HG02623 (cell line): ENCODE measurements around the gene TACSTD2.
"Not testable (repeated sequence)": the region's sequence is repeated elsewhere in the genome, so short reads cannot be mapped to it uniquely, and the experiment has no call there.

ENCODE experiments used
- ATAC-seq: cut with Tn5 transposase; IDR thresholded peaks from one replicate; pipeline ENCODE4 v1.9.1; 2021; ENCODE audit warnings: moderate library complexity; ENCODE audit not compliant: unreplicated experiment

The TACSTD2 gene

DNA sequence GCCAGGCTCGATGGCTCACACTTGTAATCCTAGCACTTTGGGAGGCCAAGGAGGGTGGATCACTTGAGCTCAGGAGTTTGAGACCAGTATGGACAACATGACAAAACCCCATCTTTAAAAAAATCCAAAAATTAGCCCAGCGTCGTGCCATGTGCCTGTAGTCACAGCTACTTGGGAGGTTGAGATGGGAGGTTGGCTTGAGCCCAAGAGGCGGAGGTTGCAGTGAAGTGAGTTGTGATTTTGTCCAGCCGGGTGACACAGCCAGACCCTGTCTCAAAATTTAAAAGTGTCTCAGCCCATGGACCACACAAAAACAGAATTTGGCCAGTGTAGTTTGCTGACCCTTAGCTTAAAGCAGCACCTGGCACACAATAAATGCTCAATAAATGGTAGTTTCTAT lies 11.3 kb upstream of the TACSTD2 start:
- ATAC-seq = no peak

- no peak for ATAC-seq
These were observed 10.6 kb upstream of the TACSTD2 start for GRCh38 chr1:58587667-58588066.

- ATAC-seq = no peak
These were observed 9.2 kb upstream of the TACSTD2 start for GRCh38 chr1:58586271-58586670.

DNA sequence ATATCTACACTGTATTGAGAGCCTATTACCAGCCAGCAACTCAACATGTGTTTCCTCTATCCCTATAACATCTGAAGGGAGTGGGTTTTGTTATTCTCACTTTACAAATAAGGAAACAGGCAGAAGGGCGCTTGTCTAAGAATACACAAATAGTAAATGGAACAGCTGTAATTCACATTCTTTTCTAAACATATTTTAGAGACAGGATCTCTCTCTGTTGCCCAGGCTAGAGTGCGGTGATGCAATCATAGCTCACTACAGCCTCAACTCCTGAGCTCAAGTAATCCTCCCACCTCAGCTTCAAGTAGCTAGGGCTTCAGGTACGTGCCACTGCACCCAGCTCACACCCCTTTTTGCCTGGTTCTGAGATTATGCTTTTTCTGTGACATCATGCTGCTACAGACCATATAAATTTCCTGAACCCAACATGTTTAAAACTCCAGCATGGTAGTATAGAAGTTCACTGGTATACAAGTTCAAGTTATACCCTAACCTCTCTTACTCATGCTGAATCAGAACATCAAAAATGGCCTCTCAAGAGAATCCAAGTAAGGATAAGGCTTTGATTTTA lies 8.6 kb upstream of the TACSTD2 start:
- ATAC-seq = no peak

DNA sequence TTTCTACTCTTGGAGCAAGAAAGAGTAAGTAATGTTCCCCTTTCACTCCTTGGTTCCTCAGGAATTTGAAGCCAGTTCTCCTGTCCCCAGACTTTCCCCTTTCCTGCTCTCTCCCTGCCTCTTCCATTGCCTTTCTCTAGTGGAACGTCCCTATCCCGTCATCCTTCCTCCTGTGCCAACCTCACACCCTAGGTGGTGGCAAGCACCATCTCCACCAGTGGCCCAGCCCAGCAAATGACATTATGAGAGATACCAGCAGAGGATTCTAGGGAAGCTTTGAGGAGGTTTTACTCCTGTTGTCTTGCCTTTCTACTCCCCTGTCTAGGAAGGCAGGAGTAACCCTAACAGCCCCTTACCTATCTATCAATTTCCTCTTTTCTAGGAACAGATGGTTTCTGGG lies 8.1 kb upstream of the TACSTD2 start:
- ATAC-seq = no peak

GRCh38 chr1:58584082-58584895 lies 7.2 kb upstream of the TACSTD2 start:
- ATAC-seq = peak; percentile 70

DNA sequence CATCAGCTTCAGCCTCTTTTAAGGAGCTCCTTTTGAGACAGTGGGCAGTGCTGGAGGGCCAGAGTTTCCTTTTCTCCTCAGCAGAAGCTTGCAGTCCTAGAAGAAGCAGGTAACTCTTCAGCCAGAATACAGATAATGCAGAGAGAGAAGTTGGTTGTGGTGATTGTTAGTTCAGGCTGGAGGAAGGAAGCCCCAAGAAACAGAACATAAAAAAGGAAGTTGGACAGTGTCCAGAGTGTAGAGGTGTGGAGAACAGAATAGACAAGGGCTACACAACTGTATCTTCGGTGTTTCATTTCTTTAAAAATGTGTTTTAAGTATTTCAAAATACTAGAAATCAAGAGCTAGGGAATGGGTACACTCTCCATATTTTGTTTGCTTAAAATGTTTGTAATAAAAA lies 6.4 kb upstream of the TACSTD2 start:
- ATAC-seq = no peak

DNA sequence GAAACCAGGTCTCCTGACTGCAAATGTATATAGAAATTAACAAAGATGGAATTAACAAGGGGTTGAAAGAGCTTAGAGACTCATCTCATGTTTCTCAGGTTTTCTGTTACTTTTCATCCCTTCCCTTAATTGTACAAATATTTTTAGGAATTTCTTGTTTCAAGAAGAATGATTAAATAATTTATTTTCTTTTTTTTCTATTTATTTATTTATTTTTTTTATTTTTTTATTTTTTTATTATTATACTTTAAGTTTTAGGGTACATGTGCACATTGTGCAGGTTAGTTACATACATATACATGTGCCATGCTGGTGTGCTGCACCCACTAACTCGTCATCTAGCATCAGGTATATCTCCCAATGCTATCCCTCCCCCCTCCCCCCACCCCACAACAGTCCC lies 5.1 kb upstream of the TACSTD2 start:
- not testable (repeated sequence) for ATAC-seq

GRCh38 chr1:58581641-58582040 lies 4.6 kb upstream of the TACSTD2 start:
- no peak for ATAC-seq

- no peak for ATAC-seq
These were observed 3.1 kb upstream of the TACSTD2 start for GRCh38 chr1:58580186-58580585.

DNA sequence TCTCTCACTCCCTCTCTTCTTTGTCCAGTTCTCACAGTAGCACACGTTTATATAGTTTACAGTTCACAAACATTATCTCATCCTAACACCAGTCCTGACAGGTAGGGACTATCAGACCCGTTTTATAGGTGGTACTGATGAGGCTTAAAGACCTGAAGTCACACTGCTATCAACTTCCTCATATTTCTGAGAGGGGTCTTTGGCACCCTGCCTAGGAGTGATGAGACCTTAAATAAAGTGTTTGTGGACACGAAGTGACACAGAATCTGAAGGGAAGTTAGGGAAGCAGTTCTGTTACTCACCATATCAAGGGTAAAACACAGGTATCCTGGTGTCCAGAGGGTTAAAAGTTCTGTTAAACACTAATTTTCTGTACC lies 590 bp upstream of the TACSTD2 start:
- ATAC-seq = no peak

- no peak for ATAC-seq
These were observed 726 bp downstream of the TACSTD2 start for GRCh38 chr1:58576325-58576726.

DNA sequence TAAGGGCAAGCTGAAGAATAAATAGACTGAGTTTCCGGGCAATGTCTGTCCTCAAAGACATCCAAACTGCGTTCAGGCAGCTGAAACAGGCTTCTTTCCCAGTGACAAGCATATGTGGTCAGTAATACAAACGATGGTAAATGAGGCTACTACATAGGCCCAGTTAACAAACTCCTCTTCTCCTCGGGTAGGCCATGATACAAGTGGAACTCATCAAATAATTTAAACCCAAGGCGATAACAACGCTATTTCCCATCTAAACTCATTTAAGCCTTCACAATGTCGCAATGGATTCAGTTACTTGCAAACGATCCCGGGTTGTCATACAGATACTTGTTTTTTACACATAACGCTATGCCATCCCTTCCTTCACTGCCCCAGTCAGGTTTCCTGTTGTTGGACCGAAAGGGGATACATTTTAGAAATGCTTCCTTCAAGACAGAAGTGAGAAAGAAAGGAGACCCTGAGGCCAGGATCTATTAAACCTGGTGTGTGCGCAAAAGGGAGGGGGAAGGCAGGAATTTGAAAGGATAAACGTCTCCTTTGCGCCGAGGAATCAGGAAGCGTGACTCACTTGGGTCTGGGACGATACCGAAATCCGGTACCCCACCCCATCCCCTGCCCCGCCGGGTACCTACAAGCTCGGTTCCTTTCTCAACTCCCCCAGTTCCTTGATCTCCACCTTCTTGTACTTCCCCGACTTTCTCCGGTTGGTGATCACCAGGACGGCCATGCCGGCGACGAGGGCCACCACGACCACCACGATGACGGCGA lies 1.3 kb downstream of the TACSTD2 start:
- no peak for ATAC-seq

DNA sequence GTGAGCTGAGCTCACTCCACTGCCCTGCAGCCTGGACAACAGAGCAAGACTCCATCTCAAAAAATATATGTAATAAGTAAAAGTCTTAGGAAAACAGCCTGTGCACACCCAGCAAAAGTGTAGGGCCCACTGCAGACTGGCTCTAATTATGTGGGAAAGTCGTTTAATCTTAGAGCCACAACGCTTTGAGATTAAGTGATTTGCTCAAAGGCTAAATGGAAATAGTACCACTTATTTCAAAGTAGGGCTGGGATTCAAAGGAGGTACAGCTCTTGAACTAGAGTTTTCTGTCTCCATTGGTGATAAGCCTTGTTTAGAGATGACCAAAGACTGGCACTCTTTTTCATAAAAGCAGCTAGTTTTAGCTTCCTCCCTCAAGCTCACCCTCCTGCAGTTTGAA lies 2.2 kb downstream of the TACSTD2 start:
- no peak for ATAC-seq

GRCh38 chr1:58573705-58574591 lies 3.1 kb downstream of the TACSTD2 start:
- ATAC-seq = peak; percentile 98

GRCh38 chr1:58573138-58573537 lies 3.9 kb downstream of the TACSTD2 start:
- no peak for ATAC-seq

DNA sequence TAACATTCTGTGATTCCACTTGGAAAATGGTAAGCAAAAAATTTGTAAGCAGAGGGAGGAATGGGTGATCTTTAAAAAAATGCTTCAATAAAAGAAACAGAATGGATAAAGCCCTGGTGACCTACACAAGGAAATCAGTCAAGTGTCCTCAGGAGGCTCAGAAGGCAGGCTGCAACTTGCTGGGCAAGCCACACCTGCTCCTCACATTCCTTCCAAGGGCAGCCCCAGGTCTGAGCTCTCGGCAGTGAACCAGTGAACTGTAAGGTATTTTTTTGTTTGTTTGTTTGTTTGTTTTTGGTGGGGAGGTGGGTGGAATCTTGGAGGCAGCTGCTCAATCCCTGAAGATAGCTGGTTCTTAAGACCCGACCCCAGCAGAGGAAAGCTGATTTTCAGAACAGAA lies 4.4 kb downstream of the TACSTD2 start:
- ATAC-seq = no peak

DNA sequence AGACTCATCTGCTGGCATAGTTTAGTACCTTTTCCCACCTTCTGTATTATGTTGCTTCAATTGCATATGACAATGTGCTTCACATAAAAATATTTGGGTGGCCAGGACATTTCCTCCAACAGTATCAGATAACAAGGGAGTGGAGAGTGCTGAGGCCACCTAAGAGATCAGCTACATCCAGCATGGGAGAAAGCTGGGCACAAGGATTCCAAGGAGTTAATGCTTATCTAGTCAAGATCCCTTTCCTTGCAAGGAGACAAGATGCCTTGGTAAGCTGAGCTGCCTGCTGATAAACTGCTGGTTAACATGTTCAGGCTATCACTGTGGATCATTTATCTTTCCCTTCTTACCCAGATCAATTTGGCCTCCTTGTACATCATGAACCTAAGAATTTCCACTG lies 5.4 kb downstream of the TACSTD2 start:
- ATAC-seq = no peak

DNA sequence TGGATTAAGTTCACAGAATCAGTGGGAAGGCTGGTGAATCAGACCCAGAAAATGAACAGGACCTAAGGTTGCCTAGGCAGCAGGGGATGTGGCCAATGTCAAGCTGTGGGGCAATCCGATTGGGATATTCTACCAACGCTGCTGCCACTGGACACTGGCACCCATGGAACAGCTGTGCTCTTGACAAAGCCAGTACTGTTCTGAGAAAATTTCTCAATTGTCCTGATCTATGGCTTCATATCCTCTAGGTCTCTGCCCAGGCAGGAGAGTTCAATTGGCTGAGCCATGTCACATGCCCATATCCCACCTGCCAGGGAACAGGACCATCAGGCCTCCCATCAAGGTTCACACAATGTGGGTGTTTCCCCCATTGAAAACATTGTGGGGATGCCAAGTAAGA lies 6.2 kb downstream of the TACSTD2 start:
- no peak for ATAC-seq

DNA sequence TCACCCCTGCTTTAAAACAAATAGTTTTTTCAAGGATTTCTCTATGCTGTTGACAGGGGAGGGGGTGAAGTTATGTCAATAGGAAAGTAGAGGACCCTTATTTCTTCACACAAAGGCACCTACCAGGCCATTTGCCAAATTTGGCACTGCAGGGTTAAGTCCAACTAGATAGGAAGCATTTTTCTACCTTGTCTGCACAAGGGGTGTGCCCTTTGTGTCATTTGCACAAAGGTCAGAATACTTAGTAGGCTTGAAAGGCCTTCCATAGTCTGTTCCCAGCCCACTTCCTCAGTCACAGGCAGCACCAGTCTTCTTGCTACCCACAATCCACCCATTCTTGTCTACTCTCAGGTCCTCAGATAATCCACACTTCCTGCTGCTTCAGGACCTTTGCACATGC lies 7.0 kb downstream of the TACSTD2 start:
- ATAC-seq = no peak

DNA sequence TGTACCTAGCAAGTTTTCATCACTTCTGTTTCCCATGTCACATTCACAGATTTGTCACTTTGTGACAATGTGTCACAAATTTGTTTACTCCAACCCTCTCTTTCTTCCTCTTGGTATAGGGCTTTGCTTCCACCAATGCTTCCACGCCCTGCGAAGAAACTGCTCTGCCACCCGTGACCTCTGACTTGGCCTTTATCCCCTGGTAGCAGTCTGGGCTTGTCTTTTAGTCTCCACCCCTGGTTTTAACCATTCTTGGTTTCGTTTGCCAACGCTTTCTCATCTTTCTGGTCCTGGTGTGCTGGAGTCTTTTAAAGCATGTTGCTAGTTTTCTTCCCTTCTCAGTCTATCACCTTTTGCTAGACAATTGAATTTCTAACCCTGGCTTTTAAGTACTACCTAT lies 8.1 kb downstream of the TACSTD2 start:
- ATAC-seq = no peak
